22Rv1 (cell line): ENCODE data around the gene OR4D1.
"Not testable (repeated sequence)": the region's sequence is repeated elsewhere in the genome, so short reads cannot be mapped to it uniquely, and the experiment has no call there.

Source experiments
- H3K27ac ChIP-seq: fragments of 450-650 bp; 2 replicates; pipeline ENCODE4 v1.5.1; 2017
- CTCF ChIP-seq: fragments of 450-650 bp; IDR thresholded peaks from 2 replicates; pipeline ENCODE4 v1.5.1; 2017; ENCODE audit warnings: mild to moderate bottlenecking
- ZFX ChIP-seq: fragments of 450-650 bp; IDR thresholded peaks from 2 replicates; pipeline ENCODE4 v1.6.1; 2017; ENCODE audit warnings: antibody characterized with exemption, borderline replicate concordance

OR4D1 gene

GRCh38 chr17:58112970-58113631 lies 35.1 kb upstream of the OR4D1 start:
- no peak for TF ChIP-seq ZFX
- peak; percentile 91 for TF ChIP-seq CTCF
- no peak overlapping the region for H3K27ac ChIP-seq

GRCh38 chr17:58113947-58114346 lies 34.2 kb upstream of the OR4D1 start:
- no peak overlapping the region for H3K27ac ChIP-seq
- TF ChIP-seq CTCF (no peak), ZFX (no peak)

DNA sequence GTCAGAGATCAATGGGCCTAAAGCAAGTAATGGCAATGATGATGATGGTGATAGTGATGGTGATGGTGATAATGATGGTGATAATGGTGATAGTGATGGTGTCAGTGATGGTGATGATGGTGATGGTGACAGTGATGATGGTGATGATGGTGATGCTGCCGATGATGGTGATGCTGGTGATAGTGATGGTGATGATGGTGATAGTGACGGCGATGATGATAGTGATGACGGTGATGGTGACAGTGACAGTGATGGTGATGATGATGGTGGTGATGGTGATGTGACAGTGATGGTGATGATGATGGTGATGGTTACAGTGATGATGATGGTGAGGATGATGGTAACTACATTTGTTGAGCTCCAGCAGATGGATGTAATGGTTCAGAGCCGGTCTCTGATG lies 30.8 kb upstream of the OR4D1 start:
- no peak for TF ChIP-seq CTCF
- no peak for TF ChIP-seq ZFX
- H3K27ac ChIP-seq = no peak overlapping the region

- H3K27ac ChIP-seq = no peak overlapping the region
- TF ChIP-seq ZFX = no peak
- TF ChIP-seq CTCF = no peak
These were observed 28.7 kb upstream of the OR4D1 start for GRCh38 chr17:58119491-58119890.

DNA sequence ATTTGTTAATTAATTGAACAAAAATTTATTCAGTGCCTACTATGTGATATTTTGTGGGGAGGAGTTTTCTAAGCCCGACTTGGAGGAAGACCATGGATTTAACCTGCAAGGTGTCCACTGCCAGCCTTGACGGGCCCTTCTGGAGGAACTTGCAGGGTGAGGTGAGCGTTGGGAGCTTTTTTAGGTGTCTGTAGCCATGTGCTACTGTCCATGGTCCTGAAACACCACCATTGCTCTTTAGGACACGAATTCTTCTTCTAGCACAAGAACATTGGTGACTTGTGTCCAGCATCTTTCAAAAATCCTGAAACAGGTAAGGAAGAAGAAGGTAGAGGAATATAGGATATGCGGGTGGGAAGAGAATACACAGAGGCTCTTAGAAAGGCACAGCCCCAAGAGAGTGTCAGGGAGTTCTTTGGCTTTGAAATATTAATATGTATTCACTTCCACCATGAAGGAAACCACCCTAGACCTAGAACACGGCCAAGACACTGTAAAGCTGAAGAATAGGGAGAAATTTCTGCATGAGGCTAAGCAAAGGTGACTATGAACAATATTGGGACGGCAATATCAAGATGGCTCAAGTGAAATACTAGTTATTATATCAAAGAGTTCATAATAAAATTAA lies 27.9 kb upstream of the OR4D1 start:
- TF ChIP-seq CTCF (no peak), ZFX (no peak)
- H3K27ac ChIP-seq = no peak overlapping the region

GRCh38 chr17:58121925-58122324 lies 26.3 kb upstream of the OR4D1 start:
- no peak overlapping the region for H3K27ac ChIP-seq
- no peak for TF ChIP-seq ZFX
- TF ChIP-seq CTCF = peak; percentile 54

DNA sequence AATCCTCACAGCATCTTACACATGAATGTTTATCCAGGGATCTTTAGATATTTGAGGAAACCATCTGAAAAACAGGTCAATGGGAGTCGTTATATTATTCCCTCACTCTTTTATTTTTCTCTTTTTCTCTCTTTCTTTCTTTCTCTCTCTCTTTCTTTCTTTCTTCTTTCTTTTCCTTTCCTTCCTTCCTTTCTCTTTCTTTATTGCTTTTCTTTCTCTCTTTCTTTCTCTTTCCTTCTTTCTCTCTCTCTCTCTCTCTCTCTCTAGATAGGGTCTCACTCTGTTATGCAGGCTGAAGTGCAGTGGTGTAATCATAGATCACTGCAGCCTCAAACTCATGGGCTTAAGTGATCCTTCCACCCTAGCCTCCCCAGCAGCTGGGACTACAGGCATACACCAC lies 20.3 kb upstream of the OR4D1 start:
- H3K27ac ChIP-seq = no peak overlapping the region
- TF ChIP-seq ZFX (no peak), CTCF (no peak)

- not testable (repeated sequence) for H3K27ac ChIP-seq
These were observed 15.5 kb upstream of the OR4D1 start for GRCh38 chr17:58132697-58133096.
